ENCODE data around the gene MAST1. TPM values are rescaled to one million over a fixed set of nuclear protein-coding genes. Genes with fewer than 3 reads are reported as not detected.

MAST1 gene
- total RNA-seq, 1 donor from 2014 or later, result 3.5 TPM

GRCh38 chr19:12825254-12826131, 12.8 kb upstream of the MAST1 start:
- Mint-ChIP-seq H3K4me3 (no peak overlapping the region), H3K9me3 (peaks cover 4% of the 10 kb centered on the region), H3K4me1 (ENCODE audit: unreplicated experiment) (no peaks in the 10 kb centered on the region), H3K27me3 (peaks cover 57% of the 10 kb centered on the region), H3K27ac (no peak overlapping the region), H3K36me3 (peaks cover 3% of the 10 kb centered on the region)
- DNase-seq (ENCODE audit: extremely low spot score, unreplicated experiment), result no peak
- TF ChIP-seq, protein P1, sequence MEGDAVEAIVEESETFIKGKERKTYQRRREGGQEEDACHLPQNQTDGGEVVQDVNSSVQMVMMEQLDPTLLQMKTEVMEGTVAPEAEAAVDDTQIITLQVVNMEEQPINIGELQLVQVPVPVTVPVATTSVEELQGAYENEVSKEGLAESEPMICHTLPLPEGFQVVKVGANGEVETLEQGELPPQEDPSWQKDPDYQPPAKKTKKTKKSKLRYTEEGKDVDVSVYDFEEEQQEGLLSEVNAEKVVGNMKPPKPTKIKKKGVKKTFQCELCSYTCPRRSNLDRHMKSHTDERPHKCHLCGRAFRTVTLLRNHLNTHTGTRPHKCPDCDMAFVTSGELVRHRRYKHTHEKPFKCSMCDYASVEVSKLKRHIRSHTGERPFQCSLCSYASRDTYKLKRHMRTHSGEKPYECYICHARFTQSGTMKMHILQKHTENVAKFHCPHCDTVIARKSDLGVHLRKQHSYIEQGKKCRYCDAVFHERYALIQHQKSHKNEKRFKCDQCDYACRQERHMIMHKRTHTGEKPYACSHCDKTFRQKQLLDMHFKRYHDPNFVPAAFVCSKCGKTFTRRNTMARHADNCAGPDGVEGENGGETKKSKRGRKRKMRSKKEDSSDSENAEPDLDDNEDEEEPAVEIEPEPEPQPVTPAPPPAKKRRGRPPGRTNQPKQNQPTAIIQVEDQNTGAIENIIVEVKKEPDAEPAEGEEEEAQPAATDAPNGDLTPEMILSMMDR (conservative IDR thresholded peaks at IDR 0.05), result peak; percentile 77

DNA sequence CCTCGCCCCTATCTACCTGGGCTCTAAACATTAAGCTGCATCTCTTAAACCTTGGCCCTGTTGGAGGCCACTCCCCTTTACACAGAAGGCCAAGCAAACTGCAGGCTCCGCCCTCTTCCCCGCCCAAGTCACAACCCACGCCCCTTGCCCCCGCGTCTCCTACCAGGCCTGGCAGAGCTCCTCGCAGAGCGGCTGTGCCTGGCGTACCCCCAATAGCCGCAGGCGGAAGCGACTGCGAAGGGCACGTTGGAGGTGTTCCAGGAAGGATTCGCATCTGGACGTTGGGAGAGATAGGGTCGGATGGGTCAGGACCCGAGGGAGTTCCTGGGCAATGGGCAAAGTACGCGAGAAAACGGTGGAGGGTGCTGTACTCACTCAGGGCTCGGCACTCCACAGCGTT, 9.8 kb upstream of the MAST1 start:
- Mint-ChIP-seq H3K9me3 (no peaks in the 10 kb centered on the region), H3K27me3 (peaks cover 84% of the 10 kb centered on the region), H3K36me3 (peaks cover 3% of the 10 kb centered on the region), H3K27ac (no peak overlapping the region), H3K4me3 (no peak overlapping the region), H3K4me1 (ENCODE audit: unreplicated experiment) (peaks cover 8% of the 10 kb centered on the region)
- no peak for DNase-seq (ENCODE audit: extremely low spot score, unreplicated experiment)
- TF ChIP-seq, protein P1 (conservative IDR thresholded peaks at IDR 0.05), result no peak

DNA sequence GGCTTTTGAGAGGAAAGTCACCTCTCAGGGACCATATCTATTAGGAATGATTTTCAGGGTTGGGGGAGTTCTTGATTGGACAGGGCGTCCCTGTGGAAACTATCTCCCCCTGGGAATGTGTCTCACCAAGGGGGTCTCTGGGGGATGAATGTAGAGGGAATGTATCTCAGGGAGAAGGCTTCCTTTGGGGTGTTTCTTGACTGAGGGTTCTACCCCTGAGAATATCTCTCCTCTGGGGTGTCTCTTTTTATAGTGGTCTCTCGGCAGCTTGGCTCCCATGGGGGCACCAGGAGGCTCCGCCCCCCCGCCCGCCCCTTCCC, 4.9 kb upstream of the MAST1 start:
- Mint-ChIP-seq H3K27ac (no peak overlapping the region), H3K4me1 (ENCODE audit: unreplicated experiment) (peaks cover 12% of the 10 kb centered on the region), H3K36me3 (peaks cover 3% of the 10 kb centered on the region), H3K9me3 (no peaks in the 10 kb centered on the region), H3K27me3 (peaks cover 92% of the 10 kb centered on the region), H3K4me3 (peak overlapping the region; percentile 62)
- TF ChIP-seq, protein P1 (conservative IDR thresholded peaks at IDR 0.05), result no peak
- no peak for DNase-seq (ENCODE audit: extremely low spot score, unreplicated experiment)

DNA sequence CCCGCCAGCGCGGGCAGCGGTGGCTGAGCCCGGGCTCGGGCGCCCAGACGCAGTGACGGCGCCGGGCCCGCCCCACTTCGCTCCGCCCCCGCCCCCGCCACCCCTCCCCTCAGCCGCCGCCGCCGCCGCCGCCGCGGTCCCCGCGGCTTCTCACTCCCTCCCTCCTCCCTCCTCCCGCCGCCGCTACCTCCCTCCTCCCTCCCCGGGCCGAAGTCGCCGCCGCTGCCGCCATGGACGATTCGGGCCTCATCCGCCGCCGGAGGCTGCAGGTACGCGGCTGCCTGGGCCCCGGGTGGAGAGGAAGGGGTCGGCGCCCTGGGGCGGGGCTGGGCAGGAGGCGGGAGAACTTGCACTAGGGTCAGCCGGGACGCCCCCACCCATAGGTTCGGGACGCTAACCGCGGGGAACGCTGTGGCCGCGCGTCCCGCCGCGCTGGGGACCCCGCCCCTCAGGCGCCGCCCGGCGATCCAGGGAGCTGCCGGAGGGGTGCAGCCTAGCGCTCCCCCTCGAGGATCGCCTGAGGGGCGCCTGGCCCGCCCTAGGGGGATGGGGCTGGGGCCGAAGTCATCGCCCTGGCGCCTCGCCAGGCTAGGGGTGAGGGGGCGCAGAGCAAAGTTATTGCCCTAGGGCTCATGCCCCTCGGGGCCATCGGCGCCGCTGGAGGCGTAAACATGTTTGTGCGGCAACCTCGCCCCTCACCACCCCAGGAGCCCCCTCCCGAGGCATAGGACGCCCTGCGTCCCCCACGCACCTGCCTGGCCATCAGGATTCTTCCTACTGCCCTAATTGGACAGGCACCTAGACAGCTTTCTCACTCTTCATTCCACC, 4.4 kb upstream of the MAST1 start:
- TF ChIP-seq, protein P1 (conservative IDR thresholded peaks at IDR 0.05), result no peak
- Mint-ChIP-seq H3K9me3 (no peaks in the 10 kb centered on the region), H3K36me3 (peaks cover 3% of the 10 kb centered on the region), H3K27me3 (peaks cover 90% of the 10 kb centered on the region), H3K4me1 (ENCODE audit: unreplicated experiment) (peaks cover 13% of the 10 kb centered on the region), H3K27ac (no peak overlapping the region), H3K4me3 (peak overlapping the region; percentile 73)
- DNase-seq (ENCODE audit: extremely low spot score, unreplicated experiment), result no peak

DNA sequence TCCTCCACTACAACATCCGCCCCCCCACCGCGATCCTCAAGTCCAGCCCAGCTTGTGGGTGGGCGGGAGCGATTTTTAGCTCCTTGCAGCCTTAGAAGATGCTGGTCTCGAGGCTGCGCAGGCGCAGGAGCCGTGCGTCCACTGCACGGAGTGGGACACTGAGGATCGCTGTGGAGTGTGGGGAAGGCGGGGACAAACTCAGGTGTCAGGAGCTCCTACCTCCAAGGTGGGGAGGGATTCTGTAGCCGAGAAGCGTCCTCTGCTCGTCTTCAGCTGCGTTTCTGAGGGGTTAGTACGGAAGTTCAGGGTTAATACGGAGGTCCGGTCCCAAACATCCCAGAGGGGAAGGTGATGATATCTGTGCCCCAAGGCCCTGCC, 3.8 kb upstream of the MAST1 start, which contains the start of gene RTBDN:
RTBDN (minus strand) TSS at position 14 of the 378 bp plus-strand sequence. CDS start 4,600 bp downstream, outside the sequence.
- no peak for DNase-seq (ENCODE audit: extremely low spot score, unreplicated experiment)
- Mint-ChIP-seq H3K27me3 (peaks cover 90% of the 10 kb centered on the region), H3K27ac (no peak within 1 kb of the TSS), H3K36me3 (peaks cover 3% of the 10 kb centered on the region), H3K4me3 (peak within 1 kb of the TSS; percentile 73), H3K4me1 (ENCODE audit: unreplicated experiment) (peaks cover 19% of the 10 kb centered on the region), H3K9me3 (no peaks in the 10 kb centered on the region)
- TF ChIP-seq, protein P1 (conservative IDR thresholded peaks at IDR 0.05), result no peak

Data from type B pancreatic cell (in vitro differentiated cells).